ENCODE measurements around the gene MGAT3. TPM values are rescaled to one million over a fixed set of nuclear protein-coding genes. Genes with fewer than 3 reads are reported as not detected.
A peak's percentile ranks its signal among the peaks of the same experiment; 100 is the strongest.

Gene MGAT3, protein sequence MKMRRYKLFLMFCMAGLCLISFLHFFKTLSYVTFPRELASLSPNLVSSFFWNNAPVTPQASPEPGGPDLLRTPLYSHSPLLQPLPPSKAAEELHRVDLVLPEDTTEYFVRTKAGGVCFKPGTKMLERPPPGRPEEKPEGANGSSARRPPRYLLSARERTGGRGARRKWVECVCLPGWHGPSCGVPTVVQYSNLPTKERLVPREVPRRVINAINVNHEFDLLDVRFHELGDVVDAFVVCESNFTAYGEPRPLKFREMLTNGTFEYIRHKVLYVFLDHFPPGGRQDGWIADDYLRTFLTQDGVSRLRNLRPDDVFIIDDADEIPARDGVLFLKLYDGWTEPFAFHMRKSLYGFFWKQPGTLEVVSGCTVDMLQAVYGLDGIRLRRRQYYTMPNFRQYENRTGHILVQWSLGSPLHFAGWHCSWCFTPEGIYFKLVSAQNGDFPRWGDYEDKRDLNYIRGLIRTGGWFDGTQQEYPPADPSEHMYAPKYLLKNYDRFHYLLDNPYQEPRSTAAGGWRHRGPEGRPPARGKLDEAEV
- total RNA-seq, result 1 to 10 TPM in 1 of 2 experiments, under 1 TPM in 1; 0.90 to 1.9 TPM

DNA sequence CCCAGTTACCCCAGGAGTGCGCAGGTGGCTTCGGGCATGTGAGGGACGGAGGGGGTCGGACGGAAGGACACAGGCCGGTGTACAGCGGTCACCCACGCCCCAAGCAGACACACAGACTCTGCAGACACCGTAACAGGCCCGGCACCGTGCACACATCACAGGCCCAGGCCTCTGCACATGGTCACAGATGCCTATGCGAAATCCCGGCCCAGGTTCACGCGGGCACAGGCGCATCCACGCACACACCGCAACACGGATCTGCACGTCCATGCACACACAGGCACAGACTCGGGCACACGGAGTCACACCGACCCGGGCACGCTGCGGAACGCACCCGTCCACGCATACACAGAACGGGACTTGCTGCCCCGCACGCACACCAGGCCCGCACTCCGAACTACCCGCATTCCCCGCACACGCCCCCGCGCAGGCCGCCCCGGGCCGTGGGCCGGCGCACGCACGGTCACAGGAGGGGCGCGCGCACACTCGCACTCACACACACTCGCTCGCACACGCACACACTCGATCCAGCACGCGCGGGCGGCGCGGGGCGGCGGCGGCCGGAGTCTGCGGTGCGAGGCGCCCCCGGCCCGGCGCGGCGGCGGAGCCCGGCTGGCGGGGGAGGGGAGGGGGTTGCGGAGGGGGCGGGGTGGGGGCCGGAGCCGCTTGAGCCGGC is at the start of gene MGAT3:
TSS of gene MGAT3 (plus strand) at position 491 of the 676 bp plus-strand sequence. CDS start 30,336 bp downstream, outside the sequence.
- TF ChIP-seq, protein P1, sequence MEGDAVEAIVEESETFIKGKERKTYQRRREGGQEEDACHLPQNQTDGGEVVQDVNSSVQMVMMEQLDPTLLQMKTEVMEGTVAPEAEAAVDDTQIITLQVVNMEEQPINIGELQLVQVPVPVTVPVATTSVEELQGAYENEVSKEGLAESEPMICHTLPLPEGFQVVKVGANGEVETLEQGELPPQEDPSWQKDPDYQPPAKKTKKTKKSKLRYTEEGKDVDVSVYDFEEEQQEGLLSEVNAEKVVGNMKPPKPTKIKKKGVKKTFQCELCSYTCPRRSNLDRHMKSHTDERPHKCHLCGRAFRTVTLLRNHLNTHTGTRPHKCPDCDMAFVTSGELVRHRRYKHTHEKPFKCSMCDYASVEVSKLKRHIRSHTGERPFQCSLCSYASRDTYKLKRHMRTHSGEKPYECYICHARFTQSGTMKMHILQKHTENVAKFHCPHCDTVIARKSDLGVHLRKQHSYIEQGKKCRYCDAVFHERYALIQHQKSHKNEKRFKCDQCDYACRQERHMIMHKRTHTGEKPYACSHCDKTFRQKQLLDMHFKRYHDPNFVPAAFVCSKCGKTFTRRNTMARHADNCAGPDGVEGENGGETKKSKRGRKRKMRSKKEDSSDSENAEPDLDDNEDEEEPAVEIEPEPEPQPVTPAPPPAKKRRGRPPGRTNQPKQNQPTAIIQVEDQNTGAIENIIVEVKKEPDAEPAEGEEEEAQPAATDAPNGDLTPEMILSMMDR (IDR thresholded peaks at IDR 0.05), result no peak
- H3K27ac Mint-ChIP-seq, result no peak within 1 kb of the TSS
- no peak for ATAC-seq

DNA sequence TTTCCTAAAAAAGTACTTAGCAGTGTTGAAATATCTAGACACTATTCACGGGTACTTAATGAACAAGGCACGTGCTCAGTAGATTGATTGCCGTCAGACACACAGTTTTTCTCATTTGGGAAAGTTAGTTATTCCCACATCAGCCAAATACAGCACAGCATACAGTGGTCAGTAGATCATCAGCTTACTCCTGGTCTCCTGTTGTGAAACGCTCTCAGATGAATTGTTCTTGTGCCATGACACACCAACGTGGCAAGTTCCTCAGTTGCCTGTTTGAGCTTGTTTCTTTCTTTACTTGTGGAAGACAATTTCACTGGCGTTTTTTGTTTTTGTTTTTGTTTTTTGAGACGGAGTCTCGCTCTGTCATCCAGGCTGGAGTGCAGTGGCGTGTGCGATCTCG is 48.6 kb upstream of the MGAT3 start:
- DNase-seq (no peak), ATAC-seq (no peak)
- Mint-ChIP-seq H3K4me1 (ENCODE audit: low read depth) (peaks cover 66% of the 10 kb centered on the region), H3K27ac (no peak overlapping the region), H3K36me3 (ENCODE audit: low read depth) (peaks cover 25% of the 10 kb centered on the region), H3K9me3 (peaks cover 3% of the 10 kb centered on the region), H3K4me3 (no peak overlapping the region), H3K27me3 (no peaks in the 10 kb centered on the region)
- intact Hi-C loops (cut with micrococcal nuclease), result no loop called here
- TF ChIP-seq, protein P1 (IDR thresholded peaks at IDR 0.05), result no peak
- CTCF ChIA-PET, result interaction anchor here (0.8 kb wide), 1 partner anchor 9 kb away, joined by 3 read pairs; the partner anchor contains the start of gene TAB1
- POLR2A ChIA-PET, result no interaction called here

More for the DNA sequence above, at the start of gene MGAT3:
- no peaks in the 10 kb centered on the region for H3K36me3 Mint-ChIP-seq (ENCODE audit: low read depth)
- DNase-seq, result no peak
- CTCF ChIA-PET, result no interaction called here
- H3K9me3 Mint-ChIP-seq, result no peaks in the 10 kb centered on the region
- peak within 1 kb of the TSS; percentile 58 for H3K4me3 Mint-ChIP-seq
- POLR2A ChIA-PET, result interaction anchor here (0.7 kb wide), 1 partner anchor 21 kb away, joined by 3 read pairs; no protein-coding TSS in a partner anchor
- intact Hi-C loops (cut with micrococcal nuclease), result no loop called here
- peaks cover 18% of the 10 kb centered on the region for H3K27me3 Mint-ChIP-seq
- H3K4me1 Mint-ChIP-seq (ENCODE audit: low read depth), result peaks cover 21% of the 10 kb centered on the region

DNA sequence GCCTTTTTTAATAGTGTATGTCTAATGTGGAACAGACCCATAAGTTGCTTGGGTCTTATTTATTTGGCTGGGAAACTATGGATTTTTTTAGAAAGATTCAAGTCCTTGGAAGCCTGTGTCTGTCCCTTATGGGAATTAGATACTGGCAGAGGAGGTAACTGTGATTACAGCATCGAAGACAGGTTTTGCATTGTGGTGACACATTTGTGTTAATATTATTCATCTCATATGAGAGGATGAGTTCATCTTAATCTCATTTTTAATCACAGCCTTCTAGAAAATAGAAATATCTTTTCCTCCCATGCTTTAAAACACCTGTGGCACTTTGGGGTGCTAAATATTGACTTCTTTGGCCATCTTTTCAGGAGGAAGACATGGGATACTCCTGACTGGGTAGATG is 48.0 kb upstream of the MGAT3 start:
- no peaks in the 10 kb centered on the region for H3K27me3 Mint-ChIP-seq
- TF ChIP-seq, protein P1 (IDR thresholded peaks at IDR 0.05), result no peak
- peaks cover 3% of the 10 kb centered on the region for H3K9me3 Mint-ChIP-seq
- intact Hi-C loops (cut with micrococcal nuclease), result no loop called here
- no peak overlapping the region for H3K27ac Mint-ChIP-seq
- H3K4me1 Mint-ChIP-seq (ENCODE audit: low read depth), result peaks cover 69% of the 10 kb centered on the region
- ChIA-PET CTCF (interaction anchor here (0.8 kb wide), 1 partner anchor 9 kb away, joined by 3 read pairs; the partner anchor contains the start of gene TAB1), POLR2A (no interaction called here)
- DNase-seq (no peak), ATAC-seq (no peak)
- H3K4me3 Mint-ChIP-seq, result no peak overlapping the region
- peaks cover 21% of the 10 kb centered on the region for H3K36me3 Mint-ChIP-seq (ENCODE audit: low read depth)

DNA sequence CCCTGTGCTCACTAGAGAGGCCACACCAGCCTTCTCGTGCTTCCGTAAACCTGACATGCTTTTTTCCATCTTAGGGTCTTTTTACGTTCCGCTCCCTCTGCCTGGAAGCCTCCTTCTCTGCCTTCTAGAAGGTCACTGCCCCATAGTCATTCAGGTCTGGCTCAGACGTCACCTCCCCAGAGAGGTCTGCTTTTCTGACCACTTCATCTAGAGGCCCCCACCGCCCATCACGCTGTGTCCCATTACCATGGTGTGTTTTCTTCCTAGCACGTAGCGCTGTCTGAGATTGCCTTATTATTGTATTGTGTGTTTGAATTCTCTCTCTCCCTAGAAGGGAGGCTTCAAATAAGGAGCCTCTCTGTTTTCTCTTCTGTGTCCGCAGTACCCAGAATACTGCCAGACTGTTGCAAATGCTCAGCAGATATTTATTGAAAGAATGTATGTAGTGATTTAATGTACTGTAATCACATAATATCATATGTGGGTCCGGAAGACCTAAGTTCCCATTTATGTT is 47.2 kb upstream of the MGAT3 start:
- intact Hi-C loops (cut with micrococcal nuclease), result no loop called here
- H3K27me3 Mint-ChIP-seq, result no peaks in the 10 kb centered on the region
- ATAC-seq (no peak), DNase-seq (no peak)
- peaks cover 73% of the 10 kb centered on the region for H3K4me1 Mint-ChIP-seq (ENCODE audit: low read depth)
- H3K27ac Mint-ChIP-seq, result no peak overlapping the region
- H3K36me3 Mint-ChIP-seq (ENCODE audit: low read depth), result peaks cover 19% of the 10 kb centered on the region
- CTCF ChIA-PET, result interaction anchor here (1.1 kb wide), 1 partner anchor 37 kb away, joined by 3 read pairs; no protein-coding TSS in a partner anchor
- POLR2A ChIA-PET, result interaction anchor here (0.9 kb wide), 1 partner anchor 27 kb away, joined by 4 read pairs; no protein-coding TSS in a partner anchor
- TF ChIP-seq, protein P1 (IDR thresholded peaks at IDR 0.05), result no peak
- H3K9me3 Mint-ChIP-seq, result peaks cover 3% of the 10 kb centered on the region
- no peak overlapping the region for H3K4me3 Mint-ChIP-seq

Measured in activated CD8-positive, alpha-beta T cell treated with anti-CD3 and anti-CD28 coated beads for 36 hours (primary cell).